LNCAP (cell line): Measurements from ENCODE around the gene PTGER1.
A peak's percentile ranks its signal among the peaks of the same experiment; 100 is the strongest.

Source experiments
- TF ChIP-seq, protein P1 (sequence below): fragments of 450-650 bp; IDR thresholded peaks from 2 replicates; pipeline ENCODE4 v1.5.1; 2017; ENCODE audit warnings: mild to moderate bottlenecking

The PTGER1 gene

DNA sequence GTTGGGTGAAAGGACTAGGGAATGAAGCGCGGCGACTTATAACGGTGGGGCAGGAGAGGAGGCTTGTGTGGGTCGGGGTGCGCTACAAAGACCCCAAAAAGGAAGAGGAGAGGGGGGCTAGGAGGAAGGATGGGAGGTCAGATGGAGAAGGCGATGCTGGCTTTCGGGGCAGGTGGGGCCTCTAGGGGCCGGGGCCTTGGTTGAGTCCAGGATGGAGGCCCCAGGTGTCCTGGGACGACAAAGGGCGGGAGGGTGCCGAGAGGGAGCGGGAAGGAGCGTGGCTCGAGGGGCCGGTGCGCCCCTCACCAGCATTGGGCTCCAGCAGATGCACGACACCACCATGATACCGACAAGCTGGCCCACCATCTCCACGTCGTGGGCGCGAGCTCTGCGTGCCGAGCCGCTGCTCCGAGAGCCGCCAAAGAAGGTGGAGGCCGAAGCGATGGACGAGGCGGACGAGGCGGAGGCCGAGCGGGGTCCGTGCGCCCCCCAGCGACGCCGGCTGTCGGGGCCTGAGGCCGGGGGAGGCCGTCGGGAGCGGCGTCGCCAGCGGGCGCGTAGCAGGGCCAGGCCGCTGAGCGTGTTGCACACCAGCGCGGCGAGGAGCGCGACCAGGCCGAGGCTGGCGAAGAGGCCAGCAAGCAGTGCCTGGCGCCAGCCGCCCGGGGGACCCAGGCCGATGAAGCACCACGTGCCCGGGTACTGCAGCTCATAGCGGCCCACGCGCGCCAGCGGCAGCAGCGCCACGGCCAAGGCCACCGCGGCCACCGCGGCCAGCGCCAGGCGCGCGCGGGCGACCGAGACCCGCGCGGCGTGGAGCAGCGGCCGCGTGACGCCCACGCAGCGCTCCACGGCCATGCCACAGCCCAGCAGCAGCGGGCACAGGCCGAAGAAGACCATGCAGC, 1.8 kb downstream of the PTGER1 start:
- TF ChIP-seq, protein P1, sequence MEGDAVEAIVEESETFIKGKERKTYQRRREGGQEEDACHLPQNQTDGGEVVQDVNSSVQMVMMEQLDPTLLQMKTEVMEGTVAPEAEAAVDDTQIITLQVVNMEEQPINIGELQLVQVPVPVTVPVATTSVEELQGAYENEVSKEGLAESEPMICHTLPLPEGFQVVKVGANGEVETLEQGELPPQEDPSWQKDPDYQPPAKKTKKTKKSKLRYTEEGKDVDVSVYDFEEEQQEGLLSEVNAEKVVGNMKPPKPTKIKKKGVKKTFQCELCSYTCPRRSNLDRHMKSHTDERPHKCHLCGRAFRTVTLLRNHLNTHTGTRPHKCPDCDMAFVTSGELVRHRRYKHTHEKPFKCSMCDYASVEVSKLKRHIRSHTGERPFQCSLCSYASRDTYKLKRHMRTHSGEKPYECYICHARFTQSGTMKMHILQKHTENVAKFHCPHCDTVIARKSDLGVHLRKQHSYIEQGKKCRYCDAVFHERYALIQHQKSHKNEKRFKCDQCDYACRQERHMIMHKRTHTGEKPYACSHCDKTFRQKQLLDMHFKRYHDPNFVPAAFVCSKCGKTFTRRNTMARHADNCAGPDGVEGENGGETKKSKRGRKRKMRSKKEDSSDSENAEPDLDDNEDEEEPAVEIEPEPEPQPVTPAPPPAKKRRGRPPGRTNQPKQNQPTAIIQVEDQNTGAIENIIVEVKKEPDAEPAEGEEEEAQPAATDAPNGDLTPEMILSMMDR = no peak

DNA sequence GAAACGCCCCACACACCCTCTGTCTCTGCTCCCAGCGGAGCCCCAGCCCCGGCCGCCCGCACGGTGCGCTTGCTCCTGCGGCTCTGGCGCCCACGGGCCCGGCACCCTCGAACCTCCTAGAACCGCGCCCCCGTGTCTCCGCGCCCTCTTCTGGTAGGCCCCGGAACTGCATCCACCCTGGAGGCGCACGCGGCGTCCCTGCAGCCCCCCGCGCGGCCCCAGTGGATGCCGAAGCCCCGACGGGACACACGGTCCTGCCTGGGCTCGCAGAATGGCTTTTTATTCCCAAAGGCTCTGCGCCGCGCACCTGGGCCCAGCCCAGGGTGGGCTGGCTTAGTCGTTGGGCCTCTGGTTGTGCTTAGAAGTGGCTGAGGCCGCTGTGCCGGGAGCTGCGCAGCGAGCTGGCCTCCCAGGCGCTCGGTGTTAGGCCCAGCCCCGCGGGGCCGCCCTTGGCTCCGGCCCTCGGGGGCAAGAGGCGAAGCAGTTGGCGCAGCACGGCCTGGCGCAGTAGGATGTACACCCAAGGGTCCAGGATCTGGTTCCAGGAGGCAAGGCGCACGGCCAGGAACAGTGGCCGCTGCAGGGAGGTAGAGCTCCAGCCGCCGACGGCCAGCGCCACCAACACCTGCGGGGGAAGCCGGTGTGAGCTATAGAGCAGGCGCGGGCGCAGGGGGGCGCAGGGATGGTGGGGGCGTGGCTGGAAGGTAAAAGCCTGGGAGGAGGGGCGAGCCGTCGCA, 2.8 kb downstream of the PTGER1 start:
- TF ChIP-seq, protein P1 = peak; percentile 99

DNA sequence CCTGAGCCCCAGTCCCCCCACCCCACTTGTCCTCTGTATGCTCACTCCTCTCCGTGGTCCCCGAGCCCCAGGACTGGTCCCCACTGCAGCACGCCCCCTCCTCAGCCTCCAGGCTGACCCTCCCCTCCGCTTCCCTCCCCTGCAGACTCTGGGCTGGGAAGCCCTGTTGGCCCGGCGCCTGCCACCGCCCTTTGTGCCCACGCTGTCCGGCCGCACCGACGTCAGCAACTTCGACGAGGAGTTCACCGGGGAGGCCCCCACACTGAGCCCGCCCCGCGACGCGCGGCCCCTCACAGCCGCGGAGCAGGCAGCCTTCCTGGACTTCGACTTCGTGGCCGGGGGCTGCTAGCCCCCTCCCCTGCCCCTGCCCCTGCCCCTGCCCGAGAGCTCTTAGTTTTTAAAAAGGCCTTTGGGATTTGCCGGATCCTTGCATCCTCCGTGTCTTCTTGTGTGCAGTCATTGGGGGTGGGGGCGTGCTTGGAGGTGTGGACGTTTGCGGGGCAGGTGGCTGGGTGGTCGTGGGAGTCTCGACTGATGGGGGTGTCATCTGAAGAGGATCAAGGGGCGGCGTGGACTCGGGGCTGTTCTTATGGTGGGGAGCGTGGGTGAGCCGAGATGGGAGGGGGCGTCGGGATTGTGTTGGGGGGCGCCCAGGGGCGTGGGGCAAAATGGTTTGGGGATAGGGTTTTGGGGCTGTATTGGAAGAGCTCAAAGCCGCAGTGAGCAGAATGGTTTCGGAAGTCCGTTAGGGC, 3.5 kb downstream of the PTGER1 start:
- TF ChIP-seq, protein P1 = no peak

DNA sequence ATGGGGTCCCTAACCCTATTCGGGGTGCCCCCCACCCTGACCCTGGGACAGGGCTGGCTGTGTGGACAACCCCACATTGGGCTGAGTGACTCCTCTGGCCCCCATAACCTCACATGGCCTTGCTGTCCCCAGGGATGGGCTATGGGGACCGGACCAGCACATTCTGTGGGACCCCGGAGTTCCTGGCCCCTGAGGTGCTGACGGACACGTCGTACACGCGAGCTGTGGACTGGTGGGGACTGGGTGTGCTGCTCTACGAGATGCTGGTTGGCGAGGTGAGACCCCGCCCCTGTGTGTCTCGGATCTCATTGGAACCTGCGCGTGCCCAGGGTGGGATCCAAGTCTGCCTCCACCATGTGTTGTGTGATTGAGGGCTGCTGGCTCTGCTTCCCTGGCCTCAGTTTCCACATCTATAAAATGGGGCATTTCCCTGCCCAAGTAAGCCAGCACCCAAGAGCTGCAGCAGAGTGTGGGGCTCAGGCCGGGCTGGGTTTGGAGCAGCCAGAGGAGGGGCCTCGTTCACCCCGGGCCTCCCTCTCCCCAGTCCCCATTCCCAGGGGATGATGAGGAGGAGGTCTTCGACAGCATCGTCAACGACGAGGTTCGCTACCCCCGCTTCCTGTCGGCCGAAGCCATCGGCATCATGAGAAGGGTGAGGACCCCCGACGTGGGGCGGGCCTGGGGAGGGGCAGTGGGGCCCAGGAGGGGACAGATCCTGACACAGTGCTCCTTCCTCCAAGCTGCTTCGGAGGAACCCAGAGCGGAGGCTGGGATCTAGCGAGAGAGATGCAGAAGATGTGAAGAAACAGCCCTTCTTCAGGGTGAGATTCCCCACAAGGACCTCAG, 4.9 kb downstream of the PTGER1 start:
- TF ChIP-seq, protein P1 = no peak

DNA sequence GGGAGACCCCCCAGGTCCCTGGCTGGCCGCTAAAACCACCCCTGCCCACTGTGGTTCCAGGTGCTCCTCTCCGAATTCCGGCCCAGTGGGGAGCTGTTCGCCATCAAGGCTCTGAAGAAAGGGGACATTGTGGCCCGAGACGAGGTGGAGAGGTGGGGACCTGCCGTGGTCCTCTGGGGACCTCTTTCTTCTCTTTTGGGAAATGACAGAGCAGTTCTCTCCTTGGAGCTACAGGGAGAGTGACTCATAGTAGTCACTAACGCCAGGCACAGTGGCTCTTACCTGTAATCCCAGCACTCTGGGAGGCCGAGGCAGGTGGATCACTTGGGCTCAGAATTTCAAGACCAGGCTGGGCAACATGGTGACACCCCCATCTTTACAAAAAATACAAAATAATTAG, 7.3 kb downstream of the PTGER1 start:
- TF ChIP-seq, protein P1 = no peak

DNA sequence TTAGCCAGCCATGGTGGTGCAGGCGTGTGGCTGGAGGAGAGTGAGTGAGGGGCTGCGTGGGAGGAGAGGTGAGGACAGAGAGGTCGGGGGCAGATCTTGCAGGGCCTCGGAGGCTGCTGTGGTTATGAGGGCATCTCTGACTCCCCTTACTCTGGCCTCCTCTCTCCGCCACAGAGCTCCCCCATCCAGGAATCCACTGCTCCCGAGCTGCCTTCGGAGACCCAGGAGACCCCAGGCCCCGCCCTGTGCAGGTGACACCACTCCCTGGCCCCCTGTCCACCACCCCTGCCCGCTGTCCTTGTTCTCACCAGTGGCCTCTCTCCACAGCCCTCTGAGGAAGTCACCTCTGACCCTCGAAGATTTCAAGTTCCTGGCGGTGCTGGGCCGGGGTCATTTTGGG, 7.8 kb downstream of the PTGER1 start:
- TF ChIP-seq, protein P1 = no peak
